ENCODE results near the gene OR4D9. TPM values are rescaled to one million over a fixed set of nuclear protein-coding genes. Genes with fewer than 3 reads are reported as not detected.
"Not testable (repeated sequence)": the region's sequence is repeated elsewhere in the genome, so short reads cannot be mapped to it uniquely, and the experiment has no call there.

OR4D9 gene
- total RNA-seq = not detected in 2 replicates

- DNase-seq (ENCODE audit: extremely low read depth, low read depth, low spot score) = no peak
Observed at GRCh38 chr11:59510941-59511589, at the start of gene OR4D9. OR4D9 (plus strand) TSS chr11:59511539; CDS start chr11:59514913, 3,374 bp downstream.

- no peak for DNase-seq (ENCODE audit: extremely low read depth, low read depth, low spot score)
Observed at GRCh38 chr11:59463190-59463641, 48.1 kb upstream of the OR4D9 start.

- DNase-seq (ENCODE audit: extremely low read depth, low read depth, low spot score) = no peak
Observed at GRCh38 chr11:59473015-59473414, 38.3 kb upstream of the OR4D9 start, which contains the start of gene OR4D10. OR4D10 (plus strand) TSS chr11:59473315; CDS start chr11:59477430, 4,115 bp downstream.

GRCh38 chr11:59475176-59475575, 36.2 kb upstream of the OR4D9 start:
- no peak for DNase-seq (ENCODE audit: extremely low read depth, low read depth, low spot score)

GRCh38 chr11:59479906-59480305, 31.4 kb upstream of the OR4D9 start:
- no peak for DNase-seq (ENCODE audit: extremely low read depth, low read depth, low spot score)

GRCh38 chr11:59480359-59480758, 31.0 kb upstream of the OR4D9 start:
- no peak for DNase-seq (ENCODE audit: extremely low read depth, low read depth, low spot score)

GRCh38 chr11:59501931-59502330, 9.4 kb upstream of the OR4D9 start:
- no peak for DNase-seq (ENCODE audit: extremely low read depth, low read depth, low spot score)

GRCh38 chr11:59503276-59503675, 8.1 kb upstream of the OR4D9 start, which contains the start of gene OR4D11:
OR4D11 (plus strand) TSS chr11:59503576; CDS start chr11:59503576, 0 bp downstream.
- DNase-seq (ENCODE audit: extremely low read depth, low read depth, low spot score) = no peak

GRCh38 chr11:59511675-59512074, 336 bp downstream of the OR4D9 start:
- no peak for DNase-seq (ENCODE audit: extremely low read depth, low read depth, low spot score)

- not testable (repeated sequence) for DNase-seq (ENCODE audit: extremely low read depth, low read depth, low spot score)
Observed at GRCh38 chr11:59520139-59520538, 8.8 kb downstream of the OR4D9 start.

GRCh38 chr11:59520741-59521140, 9.4 kb downstream of the OR4D9 start:
- no peak for DNase-seq (ENCODE audit: extremely low read depth, low read depth, low spot score)

GRCh38 chr11:59523541-59523940, 12.2 kb downstream of the OR4D9 start:
- DNase-seq (ENCODE audit: extremely low read depth, low read depth, low spot score) = no peak

- no peak for DNase-seq (ENCODE audit: extremely low read depth, low read depth, low spot score)
Observed at GRCh38 chr11:59528711-59529110, 17.4 kb downstream of the OR4D9 start.

GRCh38 chr11:59532620-59533019, 21.3 kb downstream of the OR4D9 start:
- no peak for DNase-seq (ENCODE audit: extremely low read depth, low read depth, low spot score)

GRCh38 chr11:59534676-59535075, 23.3 kb downstream of the OR4D9 start:
- no peak for DNase-seq (ENCODE audit: extremely low read depth, low read depth, low spot score)

GRCh38 chr11:59542142-59542810, 30.9 kb downstream of the OR4D9 start:
- DNase-seq (ENCODE audit: extremely low read depth, low read depth, low spot score) = no peak

- DNase-seq (ENCODE audit: extremely low read depth, low read depth, low spot score) = not testable (repeated sequence)
Observed at GRCh38 chr11:59543713-59544112, 32.4 kb downstream of the OR4D9 start.

- no peak for DNase-seq (ENCODE audit: extremely low read depth, low read depth, low spot score)
Observed at GRCh38 chr11:59544869-59545178, 33.5 kb downstream of the OR4D9 start.

- no peak for DNase-seq (ENCODE audit: extremely low read depth, low read depth, low spot score)
Observed at GRCh38 chr11:59545179-59546020, 34.1 kb downstream of the OR4D9 start.

GRCh38 chr11:59547605-59548308, 36.4 kb downstream of the OR4D9 start:
- DNase-seq (ENCODE audit: extremely low read depth, low read depth, low spot score) = not testable (repeated sequence)

- no peak for DNase-seq (ENCODE audit: extremely low read depth, low read depth, low spot score)
Observed at GRCh38 chr11:59548309-59548656, 36.9 kb downstream of the OR4D9 start.
